CD4-positive, alpha-beta T cell treated with Interleukin-2 at 100 ng/mL for 4 hours (primary cell): Measurements from ENCODE around the gene NRXN3.

Experiments
- DNase-seq: peaks from one replicate; pipeline ENCODE4 v3.0.0-alpha.2; 2020; ENCODE audit warnings: low spot score

The NRXN3 gene

DNA sequence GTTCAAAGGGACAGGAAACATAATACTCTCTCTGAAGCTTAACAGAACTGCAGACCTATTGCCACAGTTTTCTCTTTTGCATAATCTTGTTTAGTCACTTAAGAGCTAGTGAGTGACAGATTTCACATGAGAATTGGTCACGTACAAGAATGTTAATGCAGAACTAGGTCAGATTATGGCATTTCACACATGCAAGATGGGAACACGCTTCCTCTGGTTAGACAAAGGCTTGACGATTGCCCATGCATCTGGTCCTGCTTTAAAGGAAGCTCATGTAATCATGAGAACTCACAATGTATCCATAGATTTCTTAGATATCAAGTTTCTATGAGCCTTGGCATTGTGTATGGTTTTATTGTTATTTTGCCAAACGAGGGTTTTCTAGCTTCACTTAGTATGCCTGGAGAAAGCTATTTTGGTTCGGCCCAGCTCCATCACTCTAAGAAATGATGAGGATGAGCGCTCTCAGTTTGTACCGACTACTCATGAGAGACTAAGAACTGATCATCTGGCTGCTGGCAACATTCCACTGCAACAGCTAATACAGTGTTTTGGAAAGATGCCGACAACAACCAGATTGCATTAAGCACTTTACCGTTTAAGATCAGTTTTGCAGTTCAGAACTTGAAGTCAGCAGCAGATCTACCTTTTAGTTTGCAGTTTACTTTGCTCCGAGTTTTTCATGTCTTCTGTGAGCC lies 1661.2 kb downstream of the NRXN3 start:
- no peak for DNase-seq

DNA sequence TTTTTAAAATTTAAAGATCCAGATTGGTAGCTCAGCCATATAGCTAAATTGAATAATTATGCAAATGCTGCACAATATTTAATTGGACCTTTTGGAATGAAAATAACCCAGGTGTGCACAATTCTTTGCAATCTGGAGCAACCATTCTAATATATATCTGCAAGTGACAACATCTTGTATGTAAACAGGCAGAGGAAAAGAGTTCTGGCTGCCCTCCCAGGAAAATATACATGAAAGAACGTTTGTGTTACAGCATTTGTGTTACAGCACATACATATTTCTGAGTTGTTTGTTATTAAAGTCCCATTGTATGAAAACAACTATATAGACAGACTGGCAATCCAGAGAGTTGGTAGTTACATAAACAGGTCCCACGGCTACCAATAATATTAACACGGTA lies 1663.6 kb downstream of the NRXN3 start:
- DNase-seq: no peak

DNA sequence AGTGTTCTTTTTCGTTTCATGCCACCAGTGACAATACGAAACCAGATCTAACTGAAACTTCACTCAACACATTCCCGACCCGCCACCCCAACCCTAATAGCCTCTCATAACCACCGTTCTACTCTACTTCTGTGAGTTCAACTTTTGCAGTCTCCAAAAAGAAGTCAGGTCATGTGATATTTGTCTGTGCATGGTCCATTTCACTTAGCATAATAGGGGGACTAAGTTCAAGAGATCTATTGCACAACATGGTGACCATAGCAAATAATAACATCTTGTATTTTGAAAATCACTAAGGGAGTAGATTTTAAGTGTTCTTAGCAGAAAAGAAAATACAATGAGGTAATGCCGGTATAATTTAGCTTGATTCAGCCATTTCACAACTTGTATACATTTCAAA lies 1664.7 kb downstream of the NRXN3 start:
- DNase-seq: no peak

DNA sequence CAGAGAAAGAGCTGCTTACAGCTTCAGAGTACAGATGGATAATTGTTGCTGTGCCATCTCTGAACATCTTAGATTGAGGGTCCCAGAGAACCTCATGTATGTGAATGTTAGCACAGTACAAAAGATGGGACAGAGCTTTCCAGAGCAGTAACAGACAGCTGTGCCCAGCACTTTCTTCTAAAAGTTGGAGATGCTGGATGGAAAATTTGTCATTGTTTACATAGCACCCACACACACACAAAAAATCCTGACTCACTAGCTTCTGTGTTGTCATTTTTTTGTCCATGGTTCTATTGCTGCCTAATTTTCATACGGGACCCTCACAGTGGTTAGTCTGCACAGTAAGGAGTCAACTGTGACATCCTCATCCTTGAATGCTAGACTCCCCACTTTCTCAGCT lies 1666.4 kb downstream of the NRXN3 start:
- DNase-seq: no peak

DNA sequence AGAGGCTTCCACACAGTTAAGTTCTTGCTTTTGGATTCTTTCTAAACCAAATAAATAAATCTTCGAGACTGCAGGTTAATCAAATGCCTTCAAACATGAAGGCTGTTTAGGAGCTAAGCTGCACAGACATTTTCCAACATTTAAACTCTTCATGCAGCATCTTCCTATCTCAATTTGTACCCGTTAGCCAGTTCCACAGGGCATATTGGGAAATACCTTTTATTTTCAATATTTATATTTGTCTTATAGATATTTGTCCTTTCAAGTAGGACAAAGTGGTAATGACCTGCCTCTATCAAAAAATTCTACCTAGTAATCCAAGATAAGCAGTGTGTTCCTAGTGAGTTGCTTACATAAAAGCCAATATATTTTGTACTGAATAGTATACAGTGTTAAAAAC lies 1667.5 kb downstream of the NRXN3 start:
- no peak for DNase-seq

DNA sequence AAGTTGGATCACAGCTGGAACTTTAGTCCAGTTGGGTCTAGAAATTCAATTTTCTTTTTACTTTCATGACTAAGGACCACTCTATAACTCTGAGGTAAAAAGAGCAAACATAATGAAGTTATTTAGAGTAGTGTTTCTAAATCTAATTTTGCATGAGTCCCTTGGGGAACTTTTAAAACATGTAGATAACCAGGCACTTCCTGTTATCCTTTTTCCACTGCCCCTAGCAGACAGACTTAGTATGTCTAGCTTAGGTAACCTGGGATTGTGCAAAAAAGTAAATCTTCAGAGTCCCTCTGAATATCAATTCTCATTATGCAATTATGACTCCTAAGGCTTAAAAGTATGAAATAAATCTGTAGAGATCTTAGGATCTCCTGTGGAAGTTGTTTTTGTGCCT lies 1669.9 kb downstream of the NRXN3 start:
- no peak for DNase-seq

DNA sequence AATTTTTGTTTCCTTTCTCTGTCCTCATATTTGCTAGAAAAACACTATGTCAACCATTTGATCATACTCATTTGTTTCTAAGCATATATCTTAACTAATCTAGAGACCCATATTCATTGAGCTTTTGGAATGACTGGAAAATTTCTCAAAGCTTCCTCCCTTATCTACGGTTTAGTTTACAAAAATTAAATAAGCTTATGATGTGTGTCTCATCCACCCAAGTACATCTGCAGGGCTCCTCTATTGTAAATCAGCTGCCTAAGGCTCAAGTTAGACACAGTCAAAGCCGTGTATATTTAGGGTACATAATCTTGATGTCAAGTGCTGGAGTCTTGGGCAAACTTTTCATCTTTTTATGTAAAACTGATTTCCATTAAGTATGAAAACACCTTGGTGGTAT lies 1670.7 kb downstream of the NRXN3 start:
- DNase-seq: no peak

DNA sequence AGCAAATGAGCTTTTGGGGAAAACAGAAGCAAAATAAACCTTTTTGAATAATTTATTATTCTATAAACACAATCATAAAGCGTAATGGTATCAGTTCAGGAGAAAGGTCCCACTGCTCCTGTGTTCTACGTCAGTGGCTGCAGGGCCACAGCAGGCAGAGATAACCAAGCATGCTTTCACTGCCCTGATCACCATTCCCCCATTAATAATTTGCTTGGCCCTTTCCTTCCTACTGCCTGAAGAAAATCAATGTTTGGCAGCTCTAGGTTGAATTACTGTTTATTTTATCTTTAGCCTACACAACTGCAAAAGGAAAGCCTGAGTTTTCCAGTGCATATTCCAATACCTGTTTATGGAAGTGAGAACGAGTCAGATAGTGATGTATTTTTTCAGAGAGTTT lies 1671.3 kb downstream of the NRXN3 start:
- no peak for DNase-seq

DNA sequence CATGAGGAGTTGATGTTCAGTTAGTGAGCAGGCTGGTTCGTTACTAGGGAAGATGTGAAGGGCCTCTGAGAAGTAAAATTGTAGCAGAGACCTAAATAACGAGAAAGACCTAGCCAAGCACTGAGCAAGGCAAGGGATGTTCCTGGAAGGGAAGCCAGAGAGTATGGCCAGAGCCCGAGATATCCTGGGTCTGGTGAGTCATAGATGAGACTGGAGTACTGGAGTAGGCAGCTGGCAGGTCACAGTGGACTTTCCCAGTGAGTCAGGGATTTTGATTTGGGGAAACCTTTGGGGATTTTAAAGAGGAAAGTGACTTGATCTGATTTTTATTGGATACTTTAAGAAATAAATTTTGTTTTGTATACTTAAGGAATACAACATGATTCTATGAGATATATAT lies 1672.1 kb downstream of the NRXN3 start:
- DNase-seq: no peak

DNA sequence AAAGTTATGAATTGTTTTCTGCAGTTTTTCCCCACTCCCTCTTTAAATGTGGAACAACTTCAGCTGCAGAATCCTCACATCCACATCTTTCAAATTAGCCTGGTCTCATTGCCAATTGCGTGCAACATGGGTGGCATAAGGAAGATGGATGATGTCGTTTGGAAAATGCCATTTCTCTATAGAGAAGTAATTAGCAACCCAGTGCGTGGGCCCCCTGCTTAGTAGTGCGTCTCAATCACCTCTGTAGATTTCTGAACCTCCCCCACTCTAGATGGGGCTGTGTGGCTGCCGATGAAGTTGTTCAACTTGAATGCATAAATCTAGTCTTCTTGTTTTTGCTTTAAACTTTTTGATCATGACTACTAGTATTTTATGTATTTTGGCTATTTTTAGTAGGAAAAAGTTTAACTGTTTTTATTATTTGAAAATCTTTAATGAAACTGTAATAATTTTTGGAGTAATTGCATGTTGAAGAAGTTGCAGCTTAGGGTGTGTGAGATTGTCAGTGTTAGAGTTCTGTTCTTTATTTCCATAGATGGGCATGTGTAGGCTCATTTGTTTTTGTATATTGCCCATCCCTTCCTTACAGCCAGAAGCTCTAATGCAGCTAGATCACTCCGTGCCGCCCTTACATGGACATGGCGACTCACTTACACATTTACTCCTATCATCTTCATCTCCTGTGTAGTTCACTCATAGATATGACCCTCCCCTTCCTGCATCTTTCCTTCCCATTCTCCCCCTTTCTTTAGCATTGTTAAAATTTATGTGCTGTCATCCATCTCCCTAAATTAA lies 1683.0 kb downstream of the NRXN3 start:
- no peak for DNase-seq

DNA sequence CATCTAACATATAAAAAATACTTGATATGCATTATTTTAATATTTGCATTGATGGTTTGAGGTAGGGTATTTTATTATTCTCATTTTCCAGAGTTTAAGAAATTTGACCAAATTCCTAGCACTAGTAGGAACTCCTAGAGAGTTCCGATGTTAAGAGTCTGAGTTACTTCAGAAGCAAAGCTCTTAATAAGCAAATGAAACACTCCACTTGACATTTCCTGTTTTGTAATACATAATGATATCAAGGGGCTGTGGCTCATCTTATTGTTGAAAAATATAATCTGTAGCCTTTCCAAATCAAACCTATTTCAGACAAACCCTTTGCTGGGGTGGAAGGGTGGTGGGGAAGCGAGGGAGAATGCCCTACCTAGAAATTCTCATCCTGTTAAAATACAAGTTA lies 1685.6 kb downstream of the NRXN3 start:
- DNase-seq: no peak

DNA sequence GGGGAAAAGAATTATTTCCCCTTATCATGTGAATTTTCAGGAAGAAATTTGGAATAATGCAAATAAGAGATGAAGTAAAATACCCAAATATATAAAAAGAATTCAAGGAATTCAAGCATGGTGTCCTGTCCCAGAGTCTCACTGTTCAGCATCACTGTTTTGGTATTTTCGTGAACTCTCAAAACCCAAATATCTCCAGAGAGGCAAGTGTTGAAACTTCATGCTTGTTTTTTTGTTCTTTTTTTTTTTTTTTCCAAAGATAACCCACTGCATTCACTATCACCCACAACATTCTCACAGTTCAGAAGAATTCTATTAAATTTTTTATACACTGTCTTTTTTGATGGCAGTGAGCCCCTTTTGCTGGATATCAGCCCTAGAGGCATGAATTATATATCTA lies 1686.2 kb downstream of the NRXN3 start:
- DNase-seq: no peak

DNA sequence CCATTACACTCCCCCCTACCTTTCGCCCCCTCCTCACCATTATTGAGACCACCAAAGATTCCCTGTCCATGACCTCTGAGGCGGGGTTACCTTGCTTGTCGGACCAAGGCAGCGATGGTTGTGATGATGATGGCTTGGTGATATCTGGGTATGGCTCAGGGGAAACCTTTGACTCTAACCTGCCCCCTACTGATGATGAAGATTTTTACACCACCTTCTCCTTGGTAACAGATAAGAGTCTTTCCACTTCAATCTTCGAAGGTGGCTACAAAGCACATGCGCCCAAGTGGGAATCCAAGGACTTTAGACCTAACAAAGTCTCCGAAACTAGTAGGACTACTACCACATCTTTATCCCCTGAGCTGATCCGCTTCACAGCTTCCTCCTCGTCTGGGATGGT lies 1690.9 kb downstream of the NRXN3 start:
- no peak for DNase-seq

DNA sequence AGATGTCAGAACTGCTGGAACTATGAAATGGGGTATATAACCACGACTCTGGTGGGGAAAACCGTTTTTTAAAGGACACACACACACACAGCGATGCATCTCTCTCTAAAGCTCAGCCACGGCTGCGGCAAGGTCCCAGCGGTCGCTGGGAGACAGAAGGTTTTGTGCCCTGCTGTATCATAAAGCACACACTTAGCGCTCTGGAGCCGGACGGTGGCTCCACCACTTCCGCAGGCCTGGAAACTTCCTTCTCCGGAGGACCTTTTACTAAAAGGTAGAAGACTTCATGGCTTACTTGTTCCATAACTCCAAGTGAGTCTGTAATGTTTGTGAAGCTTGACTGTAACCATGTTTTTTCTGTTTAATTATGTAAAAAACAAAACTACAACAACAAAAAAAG lies 1691.9 kb downstream of the NRXN3 start:
- DNase-seq: no peak

DNA sequence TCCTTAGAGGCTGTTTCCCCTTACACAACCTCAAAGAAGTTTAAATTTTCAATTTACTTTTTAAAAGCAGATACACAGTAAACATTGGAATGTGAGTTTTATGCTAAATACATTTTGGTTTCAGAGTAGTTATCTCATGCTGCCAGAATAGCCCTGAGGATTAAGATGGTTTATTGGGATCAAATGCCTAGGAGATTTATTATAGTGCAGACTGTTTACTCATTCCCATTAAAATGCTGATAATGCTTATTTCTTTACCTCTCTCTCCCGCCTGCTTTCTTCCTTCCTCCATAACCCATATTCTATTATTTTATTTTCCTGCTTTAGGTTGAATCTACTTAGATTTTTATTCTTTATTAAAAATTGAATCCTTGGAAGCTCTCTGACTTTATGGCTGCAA lies 1701.0 kb downstream of the NRXN3 start:
- DNase-seq: no peak

DNA sequence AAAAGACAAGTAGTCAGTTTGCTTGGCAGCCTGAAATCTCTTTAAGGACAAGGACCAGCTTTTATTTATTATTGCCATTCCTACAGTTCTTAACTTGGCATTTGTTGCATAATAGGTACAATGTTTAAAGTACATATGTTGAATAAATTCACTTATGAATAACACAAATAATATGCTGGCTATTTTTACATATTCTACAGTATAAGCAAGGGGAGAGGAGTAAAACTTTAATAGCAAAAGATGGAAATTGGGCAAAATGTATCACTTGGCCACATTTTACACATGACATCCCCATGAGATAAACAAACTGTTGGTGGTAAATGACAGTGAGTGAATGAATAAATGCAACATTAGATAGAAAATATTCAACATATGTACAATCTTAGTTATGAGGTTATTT lies 1708.1 kb downstream of the NRXN3 start:
- no peak for DNase-seq

DNA sequence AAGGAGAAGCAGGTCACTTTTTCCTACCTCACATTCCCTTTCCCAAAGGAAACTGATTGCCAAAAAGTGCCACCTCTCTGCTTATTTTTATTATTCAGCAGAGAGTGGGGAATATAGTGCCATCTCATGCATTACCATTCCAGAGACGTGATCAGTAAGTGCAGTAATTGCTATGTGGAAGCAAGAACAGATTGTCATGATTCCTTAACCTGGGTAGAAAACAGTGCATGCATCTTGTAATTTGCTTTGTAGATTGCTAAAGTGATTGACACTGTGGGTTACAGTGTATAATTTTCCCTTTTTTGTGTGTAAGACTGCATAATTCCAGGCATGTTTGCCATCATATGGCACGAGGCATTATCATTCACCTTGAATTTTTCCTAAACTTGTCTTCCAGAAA lies 1708.6 kb downstream of the NRXN3 start:
- DNase-seq: no peak

DNA sequence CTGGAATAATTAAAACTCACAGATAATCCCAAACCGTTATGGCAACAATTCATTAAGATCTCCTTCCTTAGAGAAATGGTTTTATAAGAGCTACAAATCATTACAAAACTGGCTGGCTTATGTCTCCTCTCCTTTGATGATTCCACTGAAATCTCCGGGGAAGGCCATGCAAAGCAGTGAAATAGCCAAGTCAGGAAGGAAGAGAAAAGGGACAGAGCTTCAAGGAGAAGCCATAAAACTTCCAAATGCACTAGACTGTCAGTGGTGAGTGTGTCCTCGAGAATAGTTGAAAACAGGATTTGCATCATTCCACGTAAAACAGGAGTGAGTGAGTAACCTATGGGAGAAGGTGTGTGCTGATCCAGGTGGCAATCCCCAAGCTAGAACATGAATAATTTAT lies 1711.1 kb downstream of the NRXN3 start:
- DNase-seq: no peak

DNA sequence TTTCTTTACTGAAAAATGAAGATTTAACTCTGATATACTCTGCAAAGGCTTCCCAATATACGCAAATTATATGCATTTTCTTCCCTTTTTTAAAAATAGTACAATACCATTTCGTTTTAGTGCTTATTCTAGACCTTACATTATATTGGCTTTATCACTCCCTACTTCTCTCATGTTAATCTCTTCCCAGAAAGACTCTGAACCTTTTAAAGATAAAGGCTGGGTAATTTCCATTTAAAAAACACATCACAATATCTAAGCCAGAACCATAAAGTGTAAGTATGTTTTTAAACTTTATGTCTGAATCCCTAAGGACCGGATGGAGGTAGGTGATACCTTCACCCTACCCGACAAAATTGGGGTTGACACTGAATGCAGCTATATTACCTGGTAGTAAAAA lies 1720.4 kb downstream of the NRXN3 start:
- no peak for DNase-seq

DNA sequence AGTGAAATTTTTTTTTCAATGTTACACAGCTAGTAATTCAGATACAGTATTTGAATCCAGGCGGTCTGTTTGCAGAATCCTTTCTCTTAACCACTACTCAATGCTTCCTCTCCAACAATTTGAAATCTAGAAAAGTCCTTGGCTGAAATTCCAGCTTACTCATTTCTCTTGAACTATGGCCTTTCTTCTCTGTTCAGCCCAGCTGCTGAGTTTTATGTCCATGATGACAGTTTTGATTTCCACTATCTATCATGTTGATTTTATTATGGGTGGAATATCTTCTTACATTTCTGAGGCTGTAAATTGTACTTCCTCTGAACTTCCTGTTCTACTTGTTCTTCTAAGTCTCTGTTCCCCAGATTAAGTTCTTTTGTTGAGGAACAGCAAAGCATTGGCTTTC lies 1725.8 kb downstream of the NRXN3 start:
- DNase-seq: no peak

DNA sequence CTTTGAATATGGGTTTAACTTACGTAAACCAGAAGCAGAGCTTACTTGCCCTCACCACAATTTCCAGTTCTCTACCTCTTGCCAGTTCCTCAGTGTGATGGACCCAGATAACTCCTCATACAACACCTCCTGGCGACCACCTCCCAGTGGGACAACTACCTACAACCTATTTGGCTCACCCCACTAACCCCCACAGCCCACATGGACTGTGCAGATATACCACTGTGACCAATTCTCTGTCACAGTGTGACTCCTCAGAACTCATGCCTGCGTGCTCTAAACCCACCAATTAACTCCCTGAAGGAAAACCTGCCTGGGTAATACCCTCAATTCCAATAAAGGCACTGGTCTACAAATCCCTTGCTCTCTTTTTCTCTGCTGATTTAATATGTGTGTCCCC lies 1729.4 kb downstream of the NRXN3 start:
- DNase-seq: no peak

DNA sequence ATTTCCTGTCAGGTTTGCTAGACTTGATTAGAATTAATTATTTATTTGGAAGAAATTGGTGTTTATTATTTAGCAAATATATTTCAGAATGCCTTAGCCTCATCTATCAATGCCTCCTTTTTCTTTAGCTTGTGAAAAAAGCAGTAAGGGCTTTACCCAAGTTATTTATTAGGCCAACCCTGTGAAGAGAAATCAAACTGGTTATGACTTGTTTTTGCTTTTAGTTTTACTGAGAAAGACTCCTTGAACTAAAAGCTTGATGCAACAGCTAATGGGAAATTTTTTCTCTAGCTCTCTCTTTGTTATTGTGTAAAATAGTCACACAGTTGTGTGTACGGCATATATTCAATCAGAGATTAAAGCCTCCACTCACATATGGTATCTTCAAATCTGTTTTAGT lies 1734.3 kb downstream of the NRXN3 start:
- DNase-seq: no peak

DNA sequence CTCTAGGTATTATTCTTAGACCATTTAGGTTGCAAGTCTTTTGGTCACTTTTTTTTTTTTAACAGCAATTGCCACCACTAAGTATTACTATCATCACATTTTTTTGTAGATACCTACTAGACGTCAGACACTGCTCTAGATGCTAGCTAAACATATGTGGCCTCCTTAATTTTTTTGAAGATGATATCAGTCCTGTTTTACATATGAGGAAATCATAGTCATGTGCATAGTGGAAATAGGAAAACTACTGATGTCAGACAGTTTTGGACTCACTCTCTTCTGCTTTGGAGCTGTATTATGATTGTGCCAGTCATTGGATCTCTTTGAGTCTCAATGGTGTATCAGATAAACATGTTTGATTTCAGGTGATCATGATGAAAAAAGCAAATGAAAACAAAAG lies 1736.8 kb downstream of the NRXN3 start:
- DNase-seq: no peak

DNA sequence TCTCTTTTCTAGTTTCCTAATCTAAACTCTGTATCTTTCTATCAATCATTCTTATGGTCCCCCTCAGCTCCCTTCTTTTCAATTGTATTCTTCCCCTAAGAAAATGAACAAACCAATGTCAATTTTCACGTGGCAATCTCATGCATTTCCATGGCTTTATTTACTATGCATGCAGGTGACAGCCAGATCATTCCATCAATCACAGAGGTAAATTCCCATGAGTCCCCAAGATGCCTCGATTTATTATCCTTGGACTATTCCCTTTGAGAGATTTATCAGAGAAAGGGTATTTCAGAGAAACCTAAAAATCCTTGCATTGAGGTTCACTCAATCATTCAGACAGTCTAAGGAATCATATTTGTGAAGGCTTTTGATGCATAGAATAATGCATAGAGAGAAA lies 1739.9 kb downstream of the NRXN3 start:
- DNase-seq: no peak
